IMR-90 (cell line): ENCODE data around the gene ZNF620. TPM values are rescaled to one million over a fixed set of nuclear protein-coding genes. Genes with fewer than 3 reads are reported as not detected.

Experiments
- ATAC-seq: fragments of 200-7000 bp; cut with Tn5 transposase; 2 replicates; pipeline ENCODE4 v1.9.1; 2020; ENCODE audit warnings: low read depth, mild to moderate bottlenecking, moderate library complexity
- BruUV-seq: library from RNA; stranded (reverse); fragments of 400-500 nt; replicated peaks from 2 replicates; lab custom pipeline; 2021; lab: Mats Ljungman, UMichigan
- CTCF ChIA-PET: fragments of 300-600 bp; formaldehyde crosslinking; extraction: SDS; loops from one replicate; lab custom pipeline; 2021; ENCODE audit warnings: antibody characterized with exemption; lab: Yijun Ruan, JAX
- POLR2A ChIA-PET: fragments of 300-600 bp; sonication (Branson Sonifier 250); formaldehyde crosslinking; loops from one replicate; lab custom pipeline; 2022; ENCODE audit warnings: antibody characterized with exemption; ENCODE audit not compliant: unreplicated experiment; lab: Charles Lee
- DNase-seq: peaks from one replicate; pipeline ENCODE4 v3.0.0; 2013
- H2AFZ ChIP-seq: replicated peaks from 2 replicates; pipeline ENCODE3; 2013; ENCODE audit warnings: low read length, mild to moderate bottlenecking; ENCODE audit not compliant: poor library complexity
- H2AK5ac ChIP-seq: 2 replicates; pipeline ENCODE4 v1.6.1; 2013; ENCODE audit warnings: low read depth, low read length, inconsistent platforms
- H2AK9ac ChIP-seq: replicated peaks from 2 replicates; pipeline ENCODE3; 2013; ENCODE audit warnings: mild to moderate bottlenecking, low read depth, low read length, moderate library complexity; ENCODE audit not compliant: poor library complexity
- H2BK120ac ChIP-seq: 2 replicates; pipeline ENCODE4 v1.6.1; 2013; ENCODE audit warnings: low read depth, low read length, inconsistent platforms
- H2BK15ac ChIP-seq: 3 replicates; pipeline ENCODE4 v1.6.1; 2013; ENCODE audit warnings: low read depth, low read length, inconsistent platforms
- H2BK20ac ChIP-seq: 2 replicates; pipeline ENCODE4 v1.6.1; 2013; ENCODE audit warnings: low read depth, mild to moderate bottlenecking, inconsistent platforms, low read length, moderate library complexity
- H2BK5ac ChIP-seq: 2 replicates; pipeline ENCODE4 v1.6.1; 2013; ENCODE audit warnings: mild to moderate bottlenecking, low read depth, low read length, inconsistent platforms; ENCODE audit not compliant: poor library complexity, severe bottlenecking
- H3K14ac ChIP-seq: replicated peaks from 2 replicates; pipeline ENCODE4 v1.6.1; 2013; ENCODE audit warnings: low read depth, low read length, inconsistent platforms
- H3K18ac ChIP-seq: 2 replicates; pipeline ENCODE4 v1.6.1; 2013; ENCODE audit warnings: low read depth, low read length, control low read depth
- H3K23ac ChIP-seq: 2 replicates; pipeline ENCODE4 v1.6.1; 2013; ENCODE audit warnings: low read depth, low read length, inconsistent platforms
- H3K27ac ChIP-seq: 2 replicates; pipeline ENCODE4 v1.5.1; 2013; ENCODE audit warnings: mild to moderate bottlenecking, control low read depth, low read length; ENCODE audit not compliant: insufficient read depth
- H3K27me3 ChIP-seq: 2 replicates; pipeline ENCODE4 v1.6.1; 2013; ENCODE audit warnings: low read length; ENCODE audit not compliant: control insufficient read depth, insufficient read depth
- H3K36me3 ChIP-seq: 2 replicates; pipeline ENCODE4 v1.6.1; 2013; ENCODE audit warnings: low read length, mixed read lengths; ENCODE audit not compliant: control insufficient read depth, insufficient read depth
- H3K4ac ChIP-seq: 2 replicates; pipeline ENCODE4 v1.6.1; 2013; ENCODE audit warnings: low read depth, low read length, inconsistent platforms
- H3K4me1 ChIP-seq: 2 replicates; pipeline ENCODE4 v1.6.1; 2013; ENCODE audit warnings: low read length, mixed read lengths; ENCODE audit not compliant: control insufficient read depth, insufficient read depth
- H3K4me2 ChIP-seq: 2 replicates; pipeline ENCODE4 v1.6.1; 2013; ENCODE audit warnings: low read depth, mild to moderate bottlenecking, control low read depth, low read length, moderate library complexity
- H3K4me3 ChIP-seq: 2 replicates; pipeline ENCODE4 v1.5.1; 2013; ENCODE audit warnings: low read depth, mild to moderate bottlenecking, control low read depth, low read length, moderate library complexity; ENCODE audit not compliant: insufficient read depth
- H3K56ac ChIP-seq: 2 replicates; pipeline ENCODE4 v1.6.1; 2013; ENCODE audit warnings: low read length, inconsistent platforms; ENCODE audit not compliant: insufficient read depth; ENCODE audit errors: extremely low read depth
- H3K79me1 ChIP-seq, 2 experiments: 2 replicates each; pipeline ENCODE4 v1.6.1; 2013; ENCODE audit warnings: low read length in 2 of 2, inconsistent platforms in 1 of 2, low read depth in 1 of 2
- H3K9ac ChIP-seq: 2 replicates; pipeline ENCODE4 v1.6.1; 2013; ENCODE audit warnings: low read depth, low read length, control low read depth
- H3K9me1 ChIP-seq: 2 replicates; pipeline ENCODE4 v1.6.1; 2013; ENCODE audit warnings: low read length, inconsistent platforms; ENCODE audit not compliant: insufficient read depth
- H3K9me3 ChIP-seq: 2 replicates; pipeline ENCODE4 v1.6.1; 2013; ENCODE audit warnings: low read length; ENCODE audit not compliant: control insufficient read depth, insufficient read depth
- H4K20me1 ChIP-seq: 2 replicates; pipeline ENCODE4 v1.6.1; 2013; ENCODE audit warnings: low read length, inconsistent platforms; ENCODE audit not compliant: insufficient read depth
- H4K5ac ChIP-seq: 2 replicates; pipeline ENCODE4 v1.6.1; 2013; ENCODE audit warnings: mild to moderate bottlenecking, low read depth, low read length, control low read depth
- H4K8ac ChIP-seq, 2 experiments: 2 replicates each; pipeline ENCODE4 v1.6.1; 2013; ENCODE audit warnings: low read depth in 2 of 2, low read length in 2 of 2, control low read depth in 1 of 2, inconsistent platforms in 1 of 2
- H4K91ac ChIP-seq: 2 replicates; pipeline ENCODE4 v1.6.1; 2013; ENCODE audit warnings: low read depth, low read length, inconsistent platforms; ENCODE audit not compliant: insufficient read depth
- BHLHE40 ChIP-seq: fragments of 150-350 bp; IDR thresholded peaks from 2 replicates; pipeline ENCODE4 v1.6.1; 2016; ENCODE audit warnings: mild to moderate bottlenecking, low read depth, low read length
- CEBPB ChIP-seq: IDR thresholded peaks from 2 replicates; pipeline ENCODE4 v1.6.1; 2012; ENCODE audit warnings: low read depth, low read length, improper control_type of control experiment
- CHD1 ChIP-seq: IDR thresholded peaks from 2 replicates; pipeline ENCODE4 v1.6.1; 2012; ENCODE audit warnings: low read depth, low read length, improper control_type of control experiment
- CTCF ChIP-seq: conservative IDR thresholded peaks from 2 replicates; pipeline ENCODE4 v1.5.1; 2012; ENCODE audit warnings: mild to moderate bottlenecking, low read depth, low read length, improper control_type of control experiment
- ELK1 ChIP-seq: fragments of 150-350 bp; IDR thresholded peaks from 2 replicates; pipeline ENCODE4 v1.6.1; 2016; ENCODE audit warnings: low read depth, mild to moderate bottlenecking, low read length, moderate library complexity, borderline replicate concordance
- MAFK ChIP-seq: IDR thresholded peaks from 2 replicates; pipeline ENCODE4 v1.6.1; 2012; ENCODE audit warnings: low read depth, low read length, improper control_type of control experiment
- MAZ ChIP-seq: IDR thresholded peaks from 2 replicates; pipeline ENCODE4 v1.6.1; 2012; ENCODE audit warnings: low read depth, mild to moderate bottlenecking, low read length, improper control_type of control experiment, moderate library complexity, borderline replicate concordance
- MXI1 ChIP-seq: IDR thresholded peaks from 2 replicates; pipeline ENCODE4 v1.6.1; 2012; ENCODE audit warnings: low read depth, mild to moderate bottlenecking, low read length, moderate library complexity, borderline replicate concordance
- NFE2L2 ChIP-seq: fragments of 150-350 bp; IDR thresholded peaks from 2 replicates; pipeline ENCODE4 v1.6.1; 2016; ENCODE audit warnings: low read depth, mild to moderate bottlenecking, low read length
- POLR2A ChIP-seq: IDR thresholded peaks from 2 replicates; pipeline ENCODE4 v1.6.1; 2012; ENCODE audit warnings: mild to moderate bottlenecking, low read depth, low read length
- RAD21 ChIP-seq: IDR thresholded peaks from 2 replicates; pipeline ENCODE4 v1.6.1; 2012; ENCODE audit warnings: low read length, improper control_type of control experiment
- RCOR1 ChIP-seq: IDR thresholded peaks from 2 replicates; pipeline ENCODE4 v1.6.1; 2012; ENCODE audit warnings: mild to moderate bottlenecking, low read length, improper control_type of control experiment; ENCODE audit not compliant: insufficient replicate concordance
- SMC3 ChIP-seq: fragments of 150-350 bp; IDR thresholded peaks from 2 replicates; pipeline ENCODE4 v1.6.1; 2016; ENCODE audit warnings: low read depth, mild to moderate bottlenecking, antibody characterized with exemption, low read length, moderate library complexity
- WGBS, 2 experiments: methylation state at CpG; one replicate each; pipeline versions ENCODE4 v1.1.5 to v1.1.7; 2013; ENCODE audit warnings: missing lambda C conversion rate in 2 of 2; ENCODE audit not compliant: insufficient read length in 1 of 2; ENCODE audit errors: extremely low coverage in 2 of 2; 5-methylcytosine and 5-hydroxymethylcytosine counted together
- dilution Hi-C: fragments of 300-500 bp; cut with HindIII; formaldehyde crosslinking; loops from one replicate; pipeline ENCODE4 v1.14.3; 2018; ENCODE audit warnings: low sequenced_read_pairs; ENCODE audit not compliant: unreplicated experiment
- in situ Hi-C: fragments of 300-500 bp; cut with MboI; formaldehyde crosslinking; loops from 3 replicates; pipeline ENCODE4 v1.14.3; 2019; ENCODE audit warnings: low sequenced_read_pairs, inconsistent platforms, mixed read lengths
- intact Hi-C: fragments of 100-400 bp; cut with micrococcal nuclease; formaldehyde crosslinking; loops from 2 replicates; pipeline ENCODE4 v1.10.0; 2022
- polyA plus RNA-seq, 3 experiments: library from polyadenylated mRNA; depleted of rRNA; stranded (reverse); fragments of >200 nt; gene quantifications; 2 replicates each; pipeline ENCODE4 v1.2.3, GENCODE V29; 2012; ENCODE audit warnings: low replicate concordance in 1 of 3
- total RNA-seq: library from RNA; depleted of rRNA; stranded (reverse); fragments of >200 nt; gene quantifications from 2 replicates; pipeline ENCODE4 v1.2.3, GENCODE V29; 2012
- TF ChIP-seq, protein P1 (sequence below): fragments of 150-350 bp; IDR thresholded peaks from 2 replicates; pipeline ENCODE4 v1.6.1; 2017; ENCODE audit warnings: mild to moderate bottlenecking, antibody characterized with exemption, low read length, low read depth

ZNF620 gene
- total and polyA plus RNA-seq, 2 of the 4 experiments (the other 2 are of a cell fraction), result 0.48 to 0.72 TPM

GRCh38 chr3:40465111-40465407 is 40.8 kb upstream of the ZNF620 start:
- H3K4me2 ChIP-seq, result no peak overlapping the region
- in situ Hi-C loops (no loop called here), dilution Hi-C loops (no loop called here), intact Hi-C loops (no loop called here)
- H3K9me1 ChIP-seq, result 0 out of 2 replicates have a peak, but pooled peaks cover 2% of the 10 kb centered on the region
- no peaks in the 10 kb centered on the region for H3K27me3 ChIP-seq
- H3K27ac ChIP-seq, result no peak overlapping the region
- no TSS peak for BruUV-seq
- H3K4me1 ChIP-seq, result no peaks in the 10 kb centered on the region
- H2BK15ac ChIP-seq, result no peak overlapping the region
- WGBS, 2 experiments, result 67% methylated on average over 3 of the region's 4 CpGs; no CpG with 5 or more reads in 1 of the 2 experiments
- ATAC-seq, result no peak
- H2AK9ac ChIP-seq, result no peak overlapping the region
- no peak overlapping the region for H3K23ac ChIP-seq
- TF ChIP-seq, protein P1, sequence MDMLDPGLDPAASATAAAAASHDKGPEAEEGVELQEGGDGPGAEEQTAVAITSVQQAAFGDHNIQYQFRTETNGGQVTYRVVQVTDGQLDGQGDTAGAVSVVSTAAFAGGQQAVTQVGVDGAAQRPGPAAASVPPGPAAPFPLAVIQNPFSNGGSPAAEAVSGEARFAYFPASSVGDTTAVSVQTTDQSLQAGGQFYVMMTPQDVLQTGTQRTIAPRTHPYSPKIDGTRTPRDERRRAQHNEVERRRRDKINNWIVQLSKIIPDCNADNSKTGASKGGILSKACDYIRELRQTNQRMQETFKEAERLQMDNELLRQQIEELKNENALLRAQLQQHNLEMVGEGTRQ, result no peak
- TF ChIP-seq CEBPB, result no peak
- TF ChIP-seq MAFK, result no peak
- no peak for TF ChIP-seq CHD1
- no peak for TF ChIP-seq CTCF
- no peak for TF ChIP-seq RAD21
- TF ChIP-seq MXI1, result no peak
- no peak for TF ChIP-seq ELK1
- no peak for TF ChIP-seq POLR2A
- TF ChIP-seq NFE2L2, result no peak
- no peak for TF ChIP-seq SMC3
- no peak for TF ChIP-seq MAZ
- TF ChIP-seq RCOR1, result no peak
- no peak for TF ChIP-seq BHLHE40
- no peak overlapping the region for H4K5ac ChIP-seq
- H3K4me3 ChIP-seq, result no peak overlapping the region
- H2BK20ac ChIP-seq, result no peak overlapping the region
- H3K9me3 ChIP-seq, result no peaks in the 10 kb centered on the region
- H2AFZ ChIP-seq, result no peak overlapping the region
- ChIA-PET CTCF (interaction anchor here (0.6 to 1.3 kb wide), 3 partner anchors 12 to 59 kb away, joined by 3 read pairs; partner anchors contain the start of gene ZNF619), POLR2A (no interaction called here)
- no peak overlapping the region for H2AK5ac ChIP-seq
- H3K9ac ChIP-seq, result no peak overlapping the region
- H2BK5ac ChIP-seq, result no peak overlapping the region
- H4K91ac ChIP-seq, result no peak overlapping the region
- no peak overlapping the region for H3K14ac ChIP-seq
- no peak overlapping the region for H2BK120ac ChIP-seq
- H3K56ac ChIP-seq, result no peak overlapping the region
- peaks cover 3 to 13% of the 10 kb centered on the region in 2 experiments for H3K79me1 ChIP-seq
- no peak for DNase-seq
- no peak overlapping the region for H4K8ac ChIP-seq
- peaks cover 6% of the 10 kb centered on the region; the same call in 1 of the 2 replicates for H4K20me1 ChIP-seq
- H3K4ac ChIP-seq, result no peak overlapping the region
- peaks cover 31% of the 10 kb centered on the region for H3K36me3 ChIP-seq
- no peak overlapping the region for H3K18ac ChIP-seq
